SK-N-SH treated with all-trans-retinoic acid at 6 μM for 48 hours (cell line): ENCODE results near the gene PHACTR3.

Source experiments
- ATAC-seq: fragments of 200-7000 bp; cut with Tn5 transposase; 3 replicates; pipeline ENCODE4 v1.9.1; 2020; ENCODE audit warnings: mild to moderate bottlenecking, moderate library complexity
- ARNTL ChIP-seq: fragments of 450-650 bp; formaldehyde crosslinking; IDR thresholded peaks from 2 replicates; pipeline ENCODE4 v1.5.0; 2020; ENCODE audit warnings: low read depth, mild to moderate bottlenecking, moderate library complexity, borderline replicate concordance
- BACH2 ChIP-seq: fragments of 250-450 bp; sonication (Bioruptor Pico); IDR thresholded peaks from 2 replicates; pipeline ENCODE4 v1.9.0; 2021; ENCODE audit warnings: mild to moderate bottlenecking, borderline replicate concordance
- ESRRG ChIP-seq: fragments of 250-450 bp; sonication (Bioruptor Pico); IDR thresholded peaks from 2 replicates; pipeline ENCODE4 v1.6.1; 2021; ENCODE audit warnings: mild to moderate bottlenecking
- GLIS3 ChIP-seq: fragments of 250-450 bp; sonication (Bioruptor Pico); IDR thresholded peaks from 2 replicates; pipeline ENCODE4 v1.5.0; 2020; ENCODE audit warnings: mild to moderate bottlenecking, moderate library complexity
- ISL1 ChIP-seq: fragments of 250-450 bp; sonication (Bioruptor Pico); IDR thresholded peaks from 2 replicates; pipeline ENCODE4 v2.1.2; 2022; ENCODE audit warnings: mild to moderate bottlenecking, moderate library complexity
- OSR1 ChIP-seq: fragments of 250-450 bp; sonication (Bioruptor Pico); IDR thresholded peaks from 2 replicates; pipeline ENCODE4 v1.8.0; 2022; ENCODE audit warnings: moderate library complexity, mild to moderate bottlenecking, inconsistent platforms
- PPARA ChIP-seq: fragments of 250-450 bp; sonication (Bioruptor Pico); IDR thresholded peaks from 2 replicates; pipeline ENCODE4 v1.5.0; 2020; ENCODE audit warnings: mild to moderate bottlenecking, borderline replicate concordance
- RARB ChIP-seq: fragments of 250-450 bp; sonication (Bioruptor Pico); IDR thresholded peaks from 2 replicates; pipeline ENCODE4 v1.8.0; 2021; ENCODE audit warnings: mild to moderate bottlenecking, moderate library complexity
- SNAI2 ChIP-seq: fragments of 250-450 bp; sonication (Bioruptor Pico); IDR thresholded peaks from 2 replicates; pipeline ENCODE4 v1.5.0; 2020; ENCODE audit warnings: mild to moderate bottlenecking, moderate library complexity
- TCF4 ChIP-seq: fragments of 250-450 bp; sonication (Bioruptor Pico); IDR thresholded peaks from 2 replicates; pipeline ENCODE4 v1.8.0; 2021; ENCODE audit warnings: mild to moderate bottlenecking, moderate library complexity, borderline replicate concordance
- ZC3H10 ChIP-seq: fragments of 250-450 bp; sonication (Bioruptor Pico); IDR thresholded peaks from 2 replicates; pipeline ENCODE4 v1.5.1; 2021; ENCODE audit warnings: mild to moderate bottlenecking, moderate library complexity
- ZFP30 ChIP-seq: fragments of 450-650 bp; formaldehyde crosslinking; IDR thresholded peaks from 2 replicates; pipeline ENCODE4 v1.5.0; 2022; ENCODE audit warnings: mild to moderate bottlenecking, moderate library complexity
- ZNF70 ChIP-seq: fragments of 450-650 bp; formaldehyde crosslinking; IDR thresholded peaks from 2 replicates; pipeline ENCODE4 v1.5.0; 2020; ENCODE audit warnings: mild to moderate bottlenecking, moderate library complexity
- ZNF8 ChIP-seq: fragments of 450-650 bp; formaldehyde crosslinking; IDR thresholded peaks from 2 replicates; pipeline ENCODE4 v1.5.0; 2020; ENCODE audit warnings: mild to moderate bottlenecking, moderate library complexity
- TF ChIP-seq, protein P1 (sequence below): fragments of 250-450 bp; sonication (Bioruptor Pico); IDR thresholded peaks from 2 replicates; pipeline ENCODE4 v1.8.0; 2020; ENCODE audit warnings: mild to moderate bottlenecking, moderate library complexity, borderline replicate concordance
- TF ChIP-seq, protein P2 (sequence below): fragments of 250-450 bp; sonication (Bioruptor Pico); IDR thresholded peaks from 2 replicates; pipeline ENCODE4 v1.8.0; 2021; ENCODE audit warnings: low read depth, mild to moderate bottlenecking, moderate library complexity, borderline replicate concordance
- TF ChIP-seq, protein P3 (sequence below): fragments of 250-450 bp; sonication (Bioruptor Pico); IDR thresholded peaks from 2 replicates; pipeline ENCODE4 v1.5.0; 2020; ENCODE audit warnings: mild to moderate bottlenecking, moderate library complexity
- TF ChIP-seq, protein P4 (sequence below): fragments of 250-450 bp; sonication (Bioruptor Pico); IDR thresholded peaks from 2 replicates; pipeline ENCODE4 v1.5.1; 2020; ENCODE audit warnings: low read depth, mild to moderate bottlenecking, moderate library complexity
- TF ChIP-seq, protein P5 (sequence below): fragments of 250-450 bp; sonication (Bioruptor Pico); IDR thresholded peaks from 2 replicates; pipeline ENCODE4 v1.5.1; 2021; ENCODE audit warnings: mild to moderate bottlenecking, moderate library complexity

The PHACTR3 gene

DNA sequence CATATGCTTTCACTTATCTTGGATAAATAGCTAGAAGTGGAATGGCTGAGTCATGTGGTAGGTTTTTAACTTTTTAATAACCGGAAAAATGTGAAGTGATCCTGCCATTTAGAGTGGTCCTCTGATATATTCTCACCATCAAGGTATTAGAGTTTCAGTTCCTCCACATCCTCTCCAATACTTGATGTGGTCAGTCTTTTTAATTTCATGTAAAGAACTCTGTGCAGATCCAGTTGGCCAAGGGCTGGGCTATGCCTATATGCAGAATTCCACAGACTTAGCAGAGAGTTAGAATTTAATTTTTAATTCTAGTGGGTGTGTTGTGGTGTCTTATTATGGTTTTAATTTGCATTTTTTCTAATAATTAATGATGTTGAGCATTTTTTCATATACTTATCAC lies 188.0 kb downstream of the PHACTR3 start:
- no peak for ATAC-seq
- TF ChIP-seq ZFP30 (CRISPR knock-in tag): no peak
- no peak for TF ChIP-seq BACH2 (CRISPR knock-in tag)
- no peak for TF ChIP-seq ESRRG (CRISPR knock-in tag)
- TF ChIP-seq ISL1 (CRISPR knock-in tag): no peak
- TF ChIP-seq GLIS3 (CRISPR knock-in tag): no peak
- no peak for TF ChIP-seq RARB (CRISPR knock-in tag)
- TF ChIP-seq, protein P1, sequence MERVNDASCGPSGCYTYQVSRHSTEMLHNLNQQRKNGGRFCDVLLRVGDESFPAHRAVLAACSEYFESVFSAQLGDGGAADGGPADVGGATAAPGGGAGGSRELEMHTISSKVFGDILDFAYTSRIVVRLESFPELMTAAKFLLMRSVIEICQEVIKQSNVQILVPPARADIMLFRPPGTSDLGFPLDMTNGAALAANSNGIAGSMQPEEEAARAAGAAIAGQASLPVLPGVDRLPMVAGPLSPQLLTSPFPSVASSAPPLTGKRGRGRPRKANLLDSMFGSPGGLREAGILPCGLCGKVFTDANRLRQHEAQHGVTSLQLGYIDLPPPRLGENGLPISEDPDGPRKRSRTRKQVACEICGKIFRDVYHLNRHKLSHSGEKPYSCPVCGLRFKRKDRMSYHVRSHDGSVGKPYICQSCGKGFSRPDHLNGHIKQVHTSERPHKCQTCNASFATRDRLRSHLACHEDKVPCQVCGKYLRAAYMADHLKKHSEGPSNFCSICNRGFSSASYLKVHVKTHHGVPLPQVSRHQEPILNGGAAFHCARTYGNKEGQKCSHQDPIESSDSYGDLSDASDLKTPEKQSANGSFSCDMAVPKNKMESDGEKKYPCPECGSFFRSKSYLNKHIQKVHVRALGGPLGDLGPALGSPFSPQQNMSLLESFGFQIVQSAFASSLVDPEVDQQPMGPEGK: no peak
- TF ChIP-seq, protein P2, sequence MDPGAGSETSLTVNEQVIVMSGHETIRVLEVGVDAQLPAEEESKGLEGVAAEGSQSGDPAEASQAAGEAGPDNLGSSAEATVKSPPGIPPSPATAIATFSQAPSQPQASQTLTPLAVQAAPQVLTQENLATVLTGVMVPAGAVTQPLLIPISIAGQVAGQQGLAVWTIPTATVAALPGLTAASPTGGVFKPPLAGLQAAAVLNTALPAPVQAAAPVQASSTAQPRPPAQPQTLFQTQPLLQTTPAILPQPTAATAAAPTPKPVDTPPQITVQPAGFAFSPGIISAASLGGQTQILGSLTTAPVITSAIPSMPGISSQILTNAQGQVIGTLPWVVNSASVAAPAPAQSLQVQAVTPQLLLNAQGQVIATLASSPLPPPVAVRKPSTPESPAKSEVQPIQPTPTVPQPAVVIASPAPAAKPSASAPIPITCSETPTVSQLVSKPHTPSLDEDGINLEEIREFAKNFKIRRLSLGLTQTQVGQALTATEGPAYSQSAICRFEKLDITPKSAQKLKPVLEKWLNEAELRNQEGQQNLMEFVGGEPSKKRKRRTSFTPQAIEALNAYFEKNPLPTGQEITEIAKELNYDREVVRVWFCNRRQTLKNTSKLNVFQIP: no peak
- TF ChIP-seq TCF4 (CRISPR knock-in tag): no peak
- no peak for TF ChIP-seq PPARA (CRISPR knock-in tag)
- TF ChIP-seq, protein P3, sequence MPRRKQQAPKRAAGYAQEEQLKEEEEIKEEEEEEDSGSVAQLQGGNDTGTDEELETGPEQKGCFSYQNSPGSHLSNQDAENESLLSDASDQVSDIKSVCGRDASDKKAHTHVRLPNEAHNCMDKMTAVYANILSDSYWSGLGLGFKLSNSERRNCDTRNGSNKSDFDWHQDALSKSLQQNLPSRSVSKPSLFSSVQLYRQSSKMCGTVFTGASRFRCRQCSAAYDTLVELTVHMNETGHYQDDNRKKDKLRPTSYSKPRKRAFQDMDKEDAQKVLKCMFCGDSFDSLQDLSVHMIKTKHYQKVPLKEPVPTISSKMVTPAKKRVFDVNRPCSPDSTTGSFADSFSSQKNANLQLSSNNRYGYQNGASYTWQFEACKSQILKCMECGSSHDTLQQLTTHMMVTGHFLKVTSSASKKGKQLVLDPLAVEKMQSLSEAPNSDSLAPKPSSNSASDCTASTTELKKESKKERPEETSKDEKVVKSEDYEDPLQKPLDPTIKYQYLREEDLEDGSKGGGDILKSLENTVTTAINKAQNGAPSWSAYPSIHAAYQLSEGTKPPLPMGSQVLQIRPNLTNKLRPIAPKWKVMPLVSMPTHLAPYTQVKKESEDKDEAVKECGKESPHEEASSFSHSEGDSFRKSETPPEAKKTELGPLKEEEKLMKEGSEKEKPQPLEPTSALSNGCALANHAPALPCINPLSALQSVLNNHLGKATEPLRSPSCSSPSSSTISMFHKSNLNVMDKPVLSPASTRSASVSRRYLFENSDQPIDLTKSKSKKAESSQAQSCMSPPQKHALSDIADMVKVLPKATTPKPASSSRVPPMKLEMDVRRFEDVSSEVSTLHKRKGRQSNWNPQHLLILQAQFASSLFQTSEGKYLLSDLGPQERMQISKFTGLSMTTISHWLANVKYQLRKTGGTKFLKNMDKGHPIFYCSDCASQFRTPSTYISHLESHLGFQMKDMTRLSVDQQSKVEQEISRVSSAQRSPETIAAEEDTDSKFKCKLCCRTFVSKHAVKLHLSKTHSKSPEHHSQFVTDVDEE (CRISPR knock-in tag): no peak
- no peak for TF ChIP-seq OSR1 (CRISPR knock-in tag)
- TF ChIP-seq ZNF8 (CRISPR knock-in tag): no peak

DNA sequence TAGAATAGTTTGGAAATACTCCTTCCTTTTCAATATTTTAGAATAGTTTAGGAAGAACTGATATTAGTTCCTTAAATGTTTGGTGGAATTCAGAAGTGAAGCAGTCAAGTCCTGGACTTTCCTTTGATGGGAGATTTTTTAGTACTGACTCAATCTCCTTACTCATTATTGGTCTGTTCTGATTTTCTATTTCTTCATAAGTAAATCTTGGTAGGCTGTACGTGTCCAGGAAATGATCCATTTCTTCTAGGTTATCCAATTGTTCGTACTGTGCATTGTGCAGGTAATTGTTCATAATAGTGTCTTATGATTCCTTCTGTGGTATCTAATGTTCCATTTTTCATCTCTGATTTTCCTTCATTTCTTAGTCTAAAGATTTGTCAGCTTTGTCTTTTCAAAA lies 190.2 kb downstream of the PHACTR3 start:
- no peak for ATAC-seq
- TF ChIP-seq GLIS3 (CRISPR knock-in tag): no peak
- TF ChIP-seq ZNF70: no peak
- no peak for TF ChIP-seq SNAI2
- no peak for TF ChIP-seq BACH2 (CRISPR knock-in tag)
- no peak for TF ChIP-seq PPARA (CRISPR knock-in tag)
- TF ChIP-seq, protein P3 (CRISPR knock-in tag): no peak

DNA sequence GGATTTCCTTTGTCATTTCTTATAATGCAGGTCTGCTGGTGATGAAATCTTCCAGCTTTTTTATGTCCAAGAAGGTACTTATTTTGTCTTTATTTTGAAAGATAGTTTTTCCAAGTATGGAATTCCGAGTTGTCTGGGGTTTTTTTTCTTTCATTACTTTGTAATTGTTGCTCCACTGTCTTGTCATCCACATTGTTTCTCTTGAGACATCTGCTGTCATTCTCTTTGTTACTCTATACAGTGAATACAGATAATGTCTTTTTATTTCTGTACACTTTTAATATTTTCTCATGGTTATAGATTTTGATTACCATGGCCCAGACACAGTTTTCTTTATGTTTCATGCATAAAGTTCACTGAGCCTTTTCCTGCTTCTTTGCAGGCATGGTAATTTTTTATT lies 196.0 kb downstream of the PHACTR3 start:
- TF ChIP-seq ESRRG (CRISPR knock-in tag) (no peak), TCF4 (CRISPR knock-in tag) (no peak)
- no peak for ATAC-seq

DNA sequence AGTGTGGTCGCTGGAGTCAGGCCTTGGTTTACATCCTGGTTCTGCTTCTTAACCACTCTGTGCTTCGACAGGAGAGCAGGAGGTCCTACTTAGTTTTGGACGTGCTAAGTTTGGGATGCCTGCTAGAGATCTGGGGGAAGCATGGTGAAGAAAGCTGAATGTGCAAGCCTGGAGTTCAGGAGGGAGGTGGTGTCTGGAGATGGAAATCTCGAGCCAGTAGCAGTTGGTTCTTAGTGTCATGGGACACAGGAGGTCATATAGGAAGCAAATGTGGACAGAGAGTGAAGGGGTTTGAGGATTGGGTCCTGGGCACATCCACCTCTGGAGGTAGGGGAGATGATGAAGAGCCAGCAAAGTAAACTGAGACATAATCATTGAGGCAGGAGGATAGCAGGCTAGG lies 197.7 kb downstream of the PHACTR3 start:
- no peak for ATAC-seq
- TF ChIP-seq ARNTL (CRISPR knock-in tag): no peak
- TF ChIP-seq, protein P3 (CRISPR knock-in tag): no peak
- no peak for TF ChIP-seq ISL1 (CRISPR knock-in tag)
- TF ChIP-seq, protein P2: no peak
- TF ChIP-seq TCF4 (CRISPR knock-in tag): no peak
- no peak for TF ChIP-seq ZNF8 (CRISPR knock-in tag)
- TF ChIP-seq, protein P4, sequence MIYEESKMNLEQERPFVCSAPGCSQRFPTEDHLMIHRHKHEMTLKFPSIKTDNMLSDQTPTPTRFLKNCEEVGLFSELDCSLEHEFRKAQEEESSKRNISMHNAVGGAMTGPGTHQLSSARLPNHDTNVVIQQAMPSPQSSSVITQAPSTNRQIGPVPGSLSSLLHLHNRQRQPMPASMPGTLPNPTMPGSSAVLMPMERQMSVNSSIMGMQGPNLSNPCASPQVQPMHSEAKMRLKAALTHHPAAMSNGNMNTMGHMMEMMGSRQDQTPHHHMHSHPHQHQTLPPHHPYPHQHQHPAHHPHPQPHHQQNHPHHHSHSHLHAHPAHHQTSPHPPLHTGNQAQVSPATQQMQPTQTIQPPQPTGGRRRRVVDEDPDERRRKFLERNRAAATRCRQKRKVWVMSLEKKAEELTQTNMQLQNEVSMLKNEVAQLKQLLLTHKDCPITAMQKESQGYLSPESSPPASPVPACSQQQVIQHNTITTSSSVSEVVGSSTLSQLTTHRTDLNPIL (CRISPR knock-in tag): no peak
- TF ChIP-seq ZC3H10 (CRISPR knock-in tag): no peak
- TF ChIP-seq, protein P5, sequence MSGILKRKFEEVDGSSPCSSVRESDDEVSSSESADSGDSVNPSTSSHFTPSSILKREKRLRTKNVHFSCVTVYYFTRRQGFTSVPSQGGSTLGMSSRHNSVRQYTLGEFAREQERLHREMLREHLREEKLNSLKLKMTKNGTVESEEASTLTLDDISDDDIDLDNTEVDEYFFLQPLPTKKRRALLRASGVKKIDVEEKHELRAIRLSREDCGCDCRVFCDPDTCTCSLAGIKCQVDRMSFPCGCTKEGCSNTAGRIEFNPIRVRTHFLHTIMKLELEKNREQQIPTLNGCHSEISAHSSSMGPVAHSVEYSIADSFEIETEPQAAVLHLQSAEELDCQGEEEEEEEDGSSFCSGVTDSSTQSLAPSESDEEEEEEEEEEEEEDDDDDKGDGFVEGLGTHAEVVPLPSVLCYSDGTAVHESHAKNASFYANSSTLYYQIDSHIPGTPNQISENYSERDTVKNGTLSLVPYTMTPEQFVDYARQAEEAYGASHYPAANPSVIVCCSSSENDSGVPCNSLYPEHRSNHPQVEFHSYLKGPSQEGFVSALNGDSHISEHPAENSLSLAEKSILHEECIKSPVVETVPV (CRISPR knock-in tag): no peak
